CD4-positive, alpha-beta T cell treated with Interferon alpha-2 for 1 hour (primary cell): ENCODE data around the gene LRP1.

Experiments
- DNase-seq, 2 donors: peaks; one replicate each; pipeline ENCODE4 v3.0.0-alpha.2; 2020 to 2022

LRP1 gene

GRCh38 chr12:57178213-57178612 is 49.9 kb downstream of the LRP1 start:
- DNase-seq: no peak

- DNase-seq: no peak
Observed at GRCh38 chr12:57179331-57180086, 51.2 kb downstream of the LRP1 start.

- no peak for DNase-seq
Observed at GRCh38 chr12:57180321-57180989, 52.2 kb downstream of the LRP1 start.

- DNase-seq: no peak
Observed at GRCh38 chr12:57181072-57181471, 52.8 kb downstream of the LRP1 start.

- DNase-seq: no peak
Observed at GRCh38 chr12:57181561-57182155, 53.4 kb downstream of the LRP1 start.

GRCh38 chr12:57182918-57183575 is 54.8 kb downstream of the LRP1 start:
- DNase-seq: peak; percentile 72 to 81

GRCh38 chr12:57183939-57184725 is 55.8 kb downstream of the LRP1 start:
- DNase-seq: no peak

- DNase-seq: no peak
Observed at GRCh38 chr12:57185403-57185802, 57.1 kb downstream of the LRP1 start.

- DNase-seq: no peak
Observed at GRCh38 chr12:57185906-57186508, 57.7 kb downstream of the LRP1 start.

GRCh38 chr12:57187222-57188089 is 59.2 kb downstream of the LRP1 start:
- no peak for DNase-seq

GRCh38 chr12:57188090-57188425 is 59.8 kb downstream of the LRP1 start:
- DNase-seq: no peak

- no peak for DNase-seq
Observed at GRCh38 chr12:57190037-57190436, 61.8 kb downstream of the LRP1 start.

- DNase-seq: no peak
Observed at GRCh38 chr12:57190821-57191220, 62.5 kb downstream of the LRP1 start.

GRCh38 chr12:57191410-57191809 is 63.1 kb downstream of the LRP1 start:
- DNase-seq: no peak

- DNase-seq: no peak
Observed at GRCh38 chr12:57192920-57193319, 64.6 kb downstream of the LRP1 start.

GRCh38 chr12:57193706-57194245 is 65.5 kb downstream of the LRP1 start:
- DNase-seq: no peak

- DNase-seq: no peak
Observed at GRCh38 chr12:57194253-57194652, 66.0 kb downstream of the LRP1 start.

GRCh38 chr12:57195186-57195585 is 66.9 kb downstream of the LRP1 start:
- no peak for DNase-seq

- no peak for DNase-seq
Observed at GRCh38 chr12:57195611-57196371, 67.5 kb downstream of the LRP1 start.

- DNase-seq: no peak
Observed at GRCh38 chr12:57196439-57196838, 68.2 kb downstream of the LRP1 start.
